ENCODE results near the gene SAMMSON.

GRCh38 chr3:69998759-69999139 is 784 bp upstream of the SAMMSON start:
- TF ChIP-seq CTCF (IDR thresholded peaks at IDR 0.05 in 8 of 11, conservative IDR thresholded peaks at IDR 0.05 in 3 of 11) (no peak), POLR2A (IDR thresholded peaks at IDR 0.05) (no peak)
